ENCODE measurements around the gene CCDC107. TPM values are rescaled to one million over a fixed set of nuclear protein-coding genes. Genes with fewer than 3 reads are reported as not detected.

Gene CCDC107
- total and polyA plus RNA-seq, 9 of the 15 experiments (the other 6 are each of a cell fraction or from before 2014, with no cell fraction given): 0.35 to 11.3 (median 6.9) TPM; not detected in 1

- no peak for TF ChIP-seq REST (IDR thresholded peaks at IDR 0.05; ENCODE audit: borderline replicate concordance)
- no peak for TF ChIP-seq REST (CRISPR knock-in tag; IDR thresholded peaks at IDR 0.05; ENCODE audit: low read depth)
- TF ChIP-seq NR0B1 (IDR thresholded peaks at IDR 0.05; ENCODE audit: partially characterized antibody): no peak
- TF ChIP-seq ZBTB7A (IDR thresholded peaks at IDR 0.05; ENCODE audit: borderline replicate concordance, control insufficient read depth, low read depth, low read length): 0 out of 2 replicates have a peak, but pooled peaks have one; percentile 16
- TF ChIP-seq FOXK1 (CRISPR knock-in tag; IDR thresholded peaks at IDR 0.05; ENCODE audit: borderline replicate concordance): no peak
- peak; percentile 80 for TF ChIP-seq EGR1 (conservative IDR thresholded peaks at IDR 0.05)
- no peak for TF ChIP-seq GTF2A2 (tag; IDR thresholded peaks at IDR 0.05)
- no peak for TF ChIP-seq TRIM25 (IDR thresholded peaks at IDR 0.05; ENCODE audit: borderline replicate concordance)
- TF ChIP-seq ZNF395 (CRISPR knock-in tag; IDR thresholded peaks at IDR 0.05): 0 out of 2 replicates have a peak, but pooled peaks have one; percentile 33
- TF ChIP-seq SPI1 (IDR thresholded peaks at IDR 0.05; ENCODE audit: borderline replicate concordance, low read depth, low read length): peak; percentile 65
- TF ChIP-seq ZFP1 (CRISPR knock-in tag; IDR thresholded peaks at IDR 0.05): no peak
Measured at GRCh38 chr9:35649431-35650340, 8.4 kb upstream of the CCDC107 start (continued).

All from K562 (cell line).